Measurements from ENCODE around the gene PLCG2.

DNA sequence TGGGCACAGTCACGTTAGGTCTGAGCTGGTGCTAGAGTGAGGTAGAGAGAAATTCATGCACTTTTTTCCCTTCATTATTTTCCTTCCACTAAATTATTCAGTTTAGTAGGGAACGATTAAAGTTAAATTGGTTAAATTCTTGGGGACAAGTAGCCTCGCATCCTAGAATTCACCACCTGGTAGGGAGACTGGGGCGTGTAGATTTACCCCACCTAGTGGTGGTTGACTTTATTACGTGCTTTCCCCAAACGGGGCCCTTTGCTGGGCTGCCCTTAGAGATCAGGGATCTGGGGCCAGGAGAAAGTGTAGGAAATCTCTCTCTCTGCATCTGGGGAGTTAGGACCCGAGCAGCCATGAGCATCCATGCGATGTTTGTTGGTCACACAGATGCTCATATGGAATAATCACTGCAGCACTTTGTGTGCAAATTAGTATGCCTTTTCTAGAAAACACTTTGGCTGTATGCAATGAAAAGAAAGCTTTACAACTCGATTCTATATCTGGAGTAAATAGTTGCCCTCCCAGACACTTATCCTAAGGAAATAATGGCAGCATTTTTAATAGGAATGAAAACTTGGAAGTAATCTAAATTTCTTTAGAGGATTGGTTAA lies 107.0 kb downstream of the PLCG2 start:
- TF ChIP-seq, protein P1, sequence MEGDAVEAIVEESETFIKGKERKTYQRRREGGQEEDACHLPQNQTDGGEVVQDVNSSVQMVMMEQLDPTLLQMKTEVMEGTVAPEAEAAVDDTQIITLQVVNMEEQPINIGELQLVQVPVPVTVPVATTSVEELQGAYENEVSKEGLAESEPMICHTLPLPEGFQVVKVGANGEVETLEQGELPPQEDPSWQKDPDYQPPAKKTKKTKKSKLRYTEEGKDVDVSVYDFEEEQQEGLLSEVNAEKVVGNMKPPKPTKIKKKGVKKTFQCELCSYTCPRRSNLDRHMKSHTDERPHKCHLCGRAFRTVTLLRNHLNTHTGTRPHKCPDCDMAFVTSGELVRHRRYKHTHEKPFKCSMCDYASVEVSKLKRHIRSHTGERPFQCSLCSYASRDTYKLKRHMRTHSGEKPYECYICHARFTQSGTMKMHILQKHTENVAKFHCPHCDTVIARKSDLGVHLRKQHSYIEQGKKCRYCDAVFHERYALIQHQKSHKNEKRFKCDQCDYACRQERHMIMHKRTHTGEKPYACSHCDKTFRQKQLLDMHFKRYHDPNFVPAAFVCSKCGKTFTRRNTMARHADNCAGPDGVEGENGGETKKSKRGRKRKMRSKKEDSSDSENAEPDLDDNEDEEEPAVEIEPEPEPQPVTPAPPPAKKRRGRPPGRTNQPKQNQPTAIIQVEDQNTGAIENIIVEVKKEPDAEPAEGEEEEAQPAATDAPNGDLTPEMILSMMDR (IDR thresholded peaks at IDR 0.05; ENCODE audit: poor library complexity) = peak; percentile 43
- TF ChIP-seq EZH2 (IDR thresholded peaks at IDR 0.05; ENCODE audit: borderline replicate concordance) (no peak), EZH2phosphoT487 (IDR thresholded peaks at IDR 0.05; ENCODE audit: low read depth, severe bottlenecking, unreplicated experiment) (no peak)
